DND-41 (cell line): Measurements from ENCODE around the gene SMIM36.

Source experiments
- EZH2 ChIP-seq: IDR thresholded peaks from 3 replicates; pipeline ENCODE4 v1.6.1; 2012; ENCODE audit warnings: borderline replicate concordance, low read depth, mild to moderate bottlenecking, moderate library complexity, low read length, inconsistent platforms; ENCODE audit not compliant: severe bottlenecking
- TF ChIP-seq, protein P1 (sequence below): IDR thresholded peaks from 2 replicates; pipeline ENCODE4 v1.5.1; 2012; ENCODE audit warnings: borderline replicate concordance, low read length, moderate library complexity, mild to moderate bottlenecking; ENCODE audit not compliant: poor library complexity, severe bottlenecking; ENCODE audit errors: extremely low read depth

DNA sequence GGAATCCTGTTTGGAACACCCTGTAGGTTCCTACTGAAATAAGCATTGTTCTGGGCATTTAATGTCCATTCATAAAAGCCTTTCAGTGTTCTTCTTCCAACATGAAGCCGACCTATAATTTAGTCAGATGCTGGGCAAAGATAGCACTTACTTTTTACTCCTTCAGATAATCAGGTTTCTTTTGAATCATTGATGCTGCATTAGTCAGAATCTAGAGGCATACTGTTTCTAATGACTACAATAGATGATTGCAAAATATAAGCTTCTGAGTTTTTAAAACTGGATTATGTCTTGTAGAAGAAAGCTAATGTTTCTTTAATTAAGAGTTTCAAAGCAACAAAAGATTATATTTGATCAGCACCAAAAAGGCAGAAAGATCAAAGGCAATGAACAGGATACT is 105.7 kb downstream of the SMIM36 start:
- TF ChIP-seq, protein P1, sequence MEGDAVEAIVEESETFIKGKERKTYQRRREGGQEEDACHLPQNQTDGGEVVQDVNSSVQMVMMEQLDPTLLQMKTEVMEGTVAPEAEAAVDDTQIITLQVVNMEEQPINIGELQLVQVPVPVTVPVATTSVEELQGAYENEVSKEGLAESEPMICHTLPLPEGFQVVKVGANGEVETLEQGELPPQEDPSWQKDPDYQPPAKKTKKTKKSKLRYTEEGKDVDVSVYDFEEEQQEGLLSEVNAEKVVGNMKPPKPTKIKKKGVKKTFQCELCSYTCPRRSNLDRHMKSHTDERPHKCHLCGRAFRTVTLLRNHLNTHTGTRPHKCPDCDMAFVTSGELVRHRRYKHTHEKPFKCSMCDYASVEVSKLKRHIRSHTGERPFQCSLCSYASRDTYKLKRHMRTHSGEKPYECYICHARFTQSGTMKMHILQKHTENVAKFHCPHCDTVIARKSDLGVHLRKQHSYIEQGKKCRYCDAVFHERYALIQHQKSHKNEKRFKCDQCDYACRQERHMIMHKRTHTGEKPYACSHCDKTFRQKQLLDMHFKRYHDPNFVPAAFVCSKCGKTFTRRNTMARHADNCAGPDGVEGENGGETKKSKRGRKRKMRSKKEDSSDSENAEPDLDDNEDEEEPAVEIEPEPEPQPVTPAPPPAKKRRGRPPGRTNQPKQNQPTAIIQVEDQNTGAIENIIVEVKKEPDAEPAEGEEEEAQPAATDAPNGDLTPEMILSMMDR: no peak
- no peak for TF ChIP-seq EZH2
